ENCODE measurements around the gene HIPK1. TPM values are rescaled to one million over a fixed set of nuclear protein-coding genes. Genes with fewer than 3 reads are reported as not detected.

HIPK1 gene
- total RNA-seq, 4 donors from 2014 or later, result 64.8 to 92.3 (median 76.9) TPM

- Histone ChIP-seq H3K27ac (peak overlapping the region; percentile 60 to 85 (median 82)), H3K9me3 (no peaks in the 10 kb centered on the region), H3K27me3 (no peaks in the 10 kb centered on the region), H3K36me3 (peaks cover 0 to 8% of the 10 kb centered on the region in 2 donors), H3K4me3 (peak overlapping the region; percentile 29 to 51), H3K4me1 (peaks cover 0 to 81% (median 34%) of the 10 kb centered on the region in 3 donors)
- WGBS, 2 donors (ENCODE audit: low coverage in 1 of 2), result 25 to 31% methylated on average over 2 to 3 of the region's 18 CpGs
- peak; percentile 80 for ATAC-seq
- no peak for TF ChIP-seq POLR2A (IDR thresholded peaks at IDR 0.05)
- peak; percentile 37 for TF ChIP-seq POLR2AphosphoS5 (IDR thresholded peaks at IDR 0.05)
Measured at GRCh38 chr1:113981962-113982931, 53.1 kb downstream of the HIPK1 start.

DNA sequence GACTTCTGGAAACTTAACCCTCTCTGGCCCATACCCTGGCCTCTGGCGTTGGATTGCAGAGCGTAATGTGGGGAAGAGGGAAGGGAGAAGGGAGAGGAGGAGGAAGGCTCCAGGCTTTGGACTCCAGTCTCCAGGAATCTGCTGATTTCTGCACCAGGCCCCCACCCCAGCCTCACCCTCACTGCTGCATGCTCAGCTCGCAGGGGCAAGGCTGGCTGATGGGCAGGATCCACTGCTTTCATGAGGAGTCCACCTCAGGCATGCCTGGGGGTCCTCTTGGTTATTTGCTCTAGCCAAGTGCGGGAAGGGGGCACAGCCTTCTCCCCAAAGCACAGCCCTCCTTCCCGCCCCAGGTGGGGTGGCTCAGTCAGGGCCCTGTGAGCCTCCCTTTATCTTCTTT, 53.8 kb downstream of the HIPK1 start:
- WGBS, 2 donors (ENCODE audit: low coverage in 1 of 2), result 10% methylated on average over 2 of the region's 5 CpGs; no CpG with 5 or more reads in 1 of the 2 donors
- TF ChIP-seq POLR2AphosphoS5 (IDR thresholded peaks at IDR 0.05) (no peak), EP300 (IDR thresholded peaks at IDR 0.05) (no peak), CTCF (IDR thresholded peaks at IDR 0.05) (no peak), POLR2A (IDR thresholded peaks at IDR 0.05) (no peak)
- ATAC-seq, result no peak
- no peaks in the 10 kb centered on the region for H3K27me3 ChIP-seq
- no peaks in the 10 kb centered on the region for H3K9me3 ChIP-seq
- peak overlapping the region; percentile 29 to 51 for H3K4me3 ChIP-seq
- H3K4me1 ChIP-seq, result peaks cover 0 to 74% (median 34%) of the 10 kb centered on the region in 3 donors
- peaks cover 0 to 8% of the 10 kb centered on the region in 2 donors for H3K36me3 ChIP-seq
- peak overlapping the region; percentile 60 to 85 (median 82) for H3K27ac ChIP-seq

GRCh38 chr1:113983391-113983790, 54.3 kb downstream of the HIPK1 start:
- Histone ChIP-seq H3K4me3 (peak overlapping the region in 1 of 2 donors; percentile 51), H3K4me1 (peaks cover 0 to 69% (median 34%) of the 10 kb centered on the region in 3 donors), H3K27me3 (no peaks in the 10 kb centered on the region), H3K36me3 (peaks cover 0 to 8% of the 10 kb centered on the region in 2 donors), H3K27ac (peak overlapping the region; percentile 60 to 85 (median 82)), H3K9me3 (no peaks in the 10 kb centered on the region)
- ATAC-seq, result no peak
- WGBS, 2 donors (ENCODE audit: low coverage in 1 of 2), result no CpG with 5 or more reads among the region's 8 CpGs
- TF ChIP-seq EP300 (IDR thresholded peaks at IDR 0.05) (no peak), POLR2AphosphoS5 (IDR thresholded peaks at IDR 0.05) (no peak), CTCF (IDR thresholded peaks at IDR 0.05) (no peak), POLR2A (IDR thresholded peaks at IDR 0.05) (no peak)

DNA sequence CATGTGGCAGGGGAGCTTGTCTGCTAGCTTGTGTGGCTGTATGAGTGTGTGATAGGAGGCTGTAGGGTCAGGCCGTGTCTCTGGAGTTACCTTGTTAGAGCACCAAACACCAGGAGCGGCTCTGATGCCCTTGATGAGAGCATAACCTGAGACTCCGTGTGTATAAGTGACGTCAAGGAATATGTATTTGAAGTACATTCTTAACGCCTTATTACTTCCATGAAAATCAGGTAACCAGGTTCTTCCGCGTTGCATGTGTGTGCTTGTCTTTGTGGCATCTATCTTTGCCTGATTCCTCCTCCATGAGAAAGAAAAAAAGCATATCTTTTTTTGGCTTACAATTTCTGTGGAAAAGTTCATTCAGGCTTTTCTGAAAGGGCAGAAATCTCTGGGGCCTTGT, 54.7 kb downstream of the HIPK1 start:
- TF ChIP-seq EP300 (IDR thresholded peaks at IDR 0.05) (no peak), CTCF (IDR thresholded peaks at IDR 0.05) (no peak), POLR2A (IDR thresholded peaks at IDR 0.05) (no peak), POLR2AphosphoS5 (IDR thresholded peaks at IDR 0.05) (no peak)
- Histone ChIP-seq H3K4me3 (no peak overlapping the region), H3K27me3 (no peaks in the 10 kb centered on the region), H3K36me3 (peaks cover 0 to 8% of the 10 kb centered on the region in 2 donors), H3K4me1 (peaks cover 0 to 65% (median 34%) of the 10 kb centered on the region in 3 donors), H3K9me3 (no peaks in the 10 kb centered on the region), H3K27ac (peak overlapping the region; percentile 60 to 85 (median 82))
- no peak for ATAC-seq
- 65 to 71% methylated on average over 6 to 7 of the region's 7 CpGs for WGBS, 2 donors (ENCODE audit: low coverage in 1 of 2)

DNA sequence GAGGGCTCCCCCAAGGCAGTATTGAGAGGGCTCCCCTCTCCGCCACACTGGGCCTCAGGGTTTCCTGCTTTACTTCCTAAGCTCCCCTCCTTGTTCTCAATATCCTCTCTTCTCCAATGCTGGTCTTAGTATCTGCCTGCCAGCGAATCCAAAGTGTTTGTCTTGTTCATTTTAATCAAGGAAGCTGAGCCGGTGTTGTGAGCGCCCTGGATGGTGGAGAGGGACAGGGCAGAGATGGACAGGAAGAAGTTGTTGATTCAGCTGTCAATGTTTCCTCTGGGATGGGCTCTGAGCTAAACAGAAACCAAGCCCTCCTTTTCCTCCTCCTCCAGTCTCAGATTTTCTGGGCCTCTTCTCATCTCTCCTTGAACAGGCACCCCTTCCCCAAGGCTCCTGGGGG, 55.6 kb downstream of the HIPK1 start:
- Histone ChIP-seq H3K9me3 (no peaks in the 10 kb centered on the region), H3K36me3 (peaks cover 0 to 8% of the 10 kb centered on the region in 2 donors), H3K4me3 (no peak overlapping the region), H3K4me1 (peaks cover 0 to 56% (median 29%) of the 10 kb centered on the region in 3 donors), H3K27ac (peak overlapping the region in 3 of 4 donors; percentile 38 to 83 (median 82)), H3K27me3 (no peaks in the 10 kb centered on the region)
- no peak for ATAC-seq
- TF ChIP-seq CTCF (IDR thresholded peaks at IDR 0.05) (no peak), POLR2AphosphoS5 (IDR thresholded peaks at IDR 0.05) (no peak), EP300 (IDR thresholded peaks at IDR 0.05) (no peak), POLR2A (IDR thresholded peaks at IDR 0.05) (no peak)
- 58 to 63% methylated on average over 3 to 4 of the region's 4 CpGs for WGBS, 2 donors (ENCODE audit: low coverage in 1 of 2)

Data from gastroesophageal sphincter (tissue), 4 donors.